H1 (cell line): ENCODE data around the gene SOAT2. TPM values are rescaled to one million over a fixed set of nuclear protein-coding genes. Genes with fewer than 3 reads are reported as not detected.

Experiments
- CTCF ChIA-PET: fragments of 300-600 bp; sonication (Branson Sonifier 250); formaldehyde crosslinking; loops from one replicate; lab custom pipeline; 2021; ENCODE audit not compliant: partially characterized antibody; lab: Charles Lee
- POLR2A ChIA-PET: fragments of 300-600 bp; sonication (Branson Sonifier 250); formaldehyde crosslinking; loops from one replicate; lab custom pipeline; 2021; ENCODE audit warnings: inconsistent platforms; ENCODE audit not compliant: partially characterized antibody; lab: Charles Lee
- DNase-seq, 2 experiments: peaks; one replicate each; pipeline versions ENCODE4 v3.0.0 to v3.0.0-alpha.2; 2010 to 2022; ENCODE audit warnings: low spot score in 2 of 2, low read depth in 1 of 2, mixed read lengths in 1 of 2
- FAIRE-seq: peaks from 2 replicates; lab custom pipeline; 2011; peaks lifted over from hg19 to GRCh38; lab: Jason Lieb, UNC
- H2AFZ ChIP-seq: 2 replicates; pipeline ENCODE4 v1.8.1; 2012; ENCODE audit warnings: low read length, inconsistent platforms
- H2AK5ac ChIP-seq: 2 replicates; pipeline ENCODE4 v1.6.1; 2013; ENCODE audit warnings: low read depth, low read length
- H2BK120ac ChIP-seq: replicated peaks from 2 replicates; pipeline ENCODE3; 2013; ENCODE audit warnings: low read depth, low read length, inconsistent platforms
- H2BK12ac ChIP-seq: 2 replicates; pipeline ENCODE4 v1.6.1; 2013; ENCODE audit warnings: low read depth, low read length
- H2BK15ac ChIP-seq: 2 replicates; pipeline ENCODE4 v1.6.1; 2013; ENCODE audit warnings: low read length
- H2BK20ac ChIP-seq: 2 replicates; pipeline ENCODE4 v1.6.1; 2013; ENCODE audit warnings: low read length
- H2BK5ac ChIP-seq: 2 replicates; pipeline ENCODE4 v1.6.1; 2013; ENCODE audit warnings: low read depth, low read length
- H3K14ac ChIP-seq: 2 replicates; pipeline ENCODE4 v1.6.1; 2013; ENCODE audit warnings: inconsistent platforms; ENCODE audit not compliant: insufficient read length
- H3K18ac ChIP-seq: 2 replicates; pipeline ENCODE4 v1.6.1; 2013; ENCODE audit warnings: low read length; ENCODE audit errors: extremely low read depth
- H3K23ac ChIP-seq: 2 replicates; pipeline ENCODE4 v1.6.1; 2013; ENCODE audit warnings: inconsistent platforms; ENCODE audit not compliant: insufficient read length
- H3K23me2 ChIP-seq: 2 replicates; pipeline ENCODE4 v1.6.1; 2013; ENCODE audit warnings: low read depth, low read length
- H3K27ac ChIP-seq: 2 replicates; pipeline ENCODE4 v1.6.1; 2011; ENCODE audit warnings: low read depth, low read length, inconsistent platforms
- H3K27me3 ChIP-seq, 4 experiments: replicated peaks in 1 of 4; 1 replicate in 1 of 4; 2 replicates in 3 of 4; pipeline versions ENCODE4 v1.6.1 to v1.8.1; 2011 to 2013; ENCODE audit warnings: low read length in 3 of 4, mild to moderate bottlenecking in 3 of 4, inconsistent platforms in 2 of 4, mixed read lengths in 2 of 4, moderate library complexity in 1 of 4; ENCODE audit not compliant: control insufficient read depth in 3 of 4, insufficient read depth in 3 of 4; ENCODE audit errors: extremely low read depth in 1 of 4
- H3K36me3 ChIP-seq, 4 experiments: 2 replicates each; pipeline versions ENCODE4 v1.6.1 to v1.8.1; 2011 to 2013; ENCODE audit warnings: mild to moderate bottlenecking in 4 of 4, low read length in 3 of 4, moderate library complexity in 2 of 4, control low read depth in 1 of 4, inconsistent platforms in 1 of 4; ENCODE audit not compliant: insufficient read depth in 4 of 4, control insufficient read depth in 2 of 4
- H3K4ac ChIP-seq: replicated peaks from 2 replicates; pipeline ENCODE3; 2013; ENCODE audit warnings: low read length, low read depth, mixed read lengths, inconsistent platforms; ENCODE audit not compliant: insufficient read length
- H3K4me1 ChIP-seq, 4 experiments: replicated peaks in 1 of 4; 1 replicate in 1 of 4; 2 replicates in 3 of 4; pipeline versions ENCODE4 v1.6.1 to v1.8.1; 2011 to 2013; ENCODE audit warnings: low read length in 3 of 4, inconsistent platforms in 2 of 4, mixed read lengths in 1 of 4; ENCODE audit not compliant: insufficient read depth in 4 of 4, control insufficient read depth in 3 of 4
- H3K4me2 ChIP-seq, 2 experiments: 2 replicates each; pipeline versions ENCODE4 v1.6.1 to v1.8.1; 2011 to 2013; ENCODE audit warnings: low read depth in 2 of 2, low read length in 2 of 2, control low read depth in 1 of 2, inconsistent platforms in 1 of 2, mild to moderate bottlenecking in 1 of 2; ENCODE audit not compliant: insufficient read depth in 1 of 2
- H3K4me3 ChIP-seq, 4 experiments: fragments of 200-600, 300-600 bp in 1 of 4; sonication (generic), shearing (Covaris generic), sonication (Bioruptor Twin) in 1 of 4; 2 replicates each; pipeline versions ENCODE4 v1.5.1 to v1.8.1; 2011 to 2016; ENCODE audit warnings: low read length in 4 of 4, low read depth in 3 of 4, control low read depth in 2 of 4, inconsistent platforms in 2 of 4, mild to moderate bottlenecking in 2 of 4, mixed read lengths in 1 of 4, moderate library complexity in 1 of 4; ENCODE audit not compliant: insufficient read depth in 2 of 4; ENCODE audit errors: extremely low read depth in 1 of 4
- H3K56ac ChIP-seq: replicated peaks from 2 replicates; pipeline ENCODE3; 2013; ENCODE audit warnings: low read depth, mild to moderate bottlenecking, mixed read lengths, low read length, inconsistent platforms; ENCODE audit not compliant: insufficient read length
- H3K79me1 ChIP-seq: 2 replicates; pipeline ENCODE4 v1.6.1; 2013; ENCODE audit warnings: low read depth, low read length, control low read depth
- H3K79me2 ChIP-seq, 2 experiments: 2 replicates each; pipeline versions ENCODE4 v1.6.1 to v1.8.1; 2012 to 2013; ENCODE audit warnings: low read length in 2 of 2, mild to moderate bottlenecking in 2 of 2, inconsistent platforms in 1 of 2; ENCODE audit not compliant: insufficient read depth in 2 of 2, control insufficient read depth in 1 of 2
- H3K9ac ChIP-seq, 4 experiments: replicated peaks in 1 of 4; 1 replicate in 1 of 4; 2 replicates in 3 of 4; pipeline versions ENCODE4 v1.6.1 to v1.8.1; 2011 to 2013; ENCODE audit warnings: low read depth in 3 of 4, low read length in 3 of 4, control low read depth in 2 of 4, mild to moderate bottlenecking in 2 of 4, moderate library complexity in 2 of 4, inconsistent platforms in 1 of 4; ENCODE audit errors: extremely low read depth in 1 of 4
- H3K9me3 ChIP-seq, 2 experiments: 2 replicates each; pipeline versions ENCODE4 v1.6.1 to v1.8.1; 2012 to 2013; ENCODE audit warnings: mild to moderate bottlenecking in 2 of 2, moderate library complexity in 2 of 2, control low read depth in 1 of 2, inconsistent platforms in 1 of 2, low read depth in 1 of 2, low read length in 1 of 2, mixed read lengths in 1 of 2; ENCODE audit not compliant: insufficient read depth in 2 of 2
- H4K20me1 ChIP-seq, 2 experiments: replicated peaks in 1 of 2; 2 replicates each; pipeline versions ENCODE3 to v1.8.1; 2011 to 2013; ENCODE audit warnings: inconsistent platforms in 2 of 2, low read length in 2 of 2, mild to moderate bottlenecking in 1 of 2; ENCODE audit not compliant: insufficient read depth in 2 of 2, control insufficient read depth in 1 of 2
- H4K5ac ChIP-seq: 2 replicates; pipeline ENCODE4 v1.6.1; 2013; ENCODE audit warnings: low read length, low read depth, mixed read lengths, inconsistent platforms; ENCODE audit not compliant: insufficient read length
- H4K8ac ChIP-seq: 2 replicates; pipeline ENCODE4 v1.8.0; 2013; ENCODE audit warnings: mild to moderate bottlenecking, moderate library complexity, low read length, inconsistent platforms; ENCODE audit not compliant: insufficient read depth; ENCODE audit errors: extremely low read depth
- H4K91ac ChIP-seq: replicated peaks from 2 replicates; pipeline ENCODE3; 2013; ENCODE audit warnings: low read length, mixed read lengths, inconsistent platforms; ENCODE audit not compliant: insufficient read length
- BRCA1 ChIP-seq: IDR thresholded peaks from 2 replicates; pipeline ENCODE4 v1.6.1; 2012; ENCODE audit warnings: low read depth, low read length, improper control_type of control experiment
- CTBP2 ChIP-seq: IDR thresholded peaks from 2 replicates; pipeline ENCODE4 v1.7.0; 2011; ENCODE audit warnings: borderline replicate concordance, mild to moderate bottlenecking, moderate library complexity, mixed read lengths, low read length; ENCODE audit not compliant: insufficient read depth, insufficient read length
- JUND ChIP-seq: IDR thresholded peaks from 2 replicates; pipeline ENCODE4 v1.6.1; 2011; ENCODE audit warnings: mild to moderate bottlenecking, improper control_type of control experiment, low read length
- KDM5A ChIP-seq: fragments of 200-600 bp; IDR thresholded peaks from 2 replicates; pipeline ENCODE4 v1.7.1; 2012; ENCODE audit warnings: mild to moderate bottlenecking, low read length, inconsistent platforms, mixed read lengths
- MAFK ChIP-seq: IDR thresholded peaks from 2 replicates; pipeline ENCODE4 v1.6.1; 2012; ENCODE audit warnings: low read depth, mild to moderate bottlenecking, improper control_type of control experiment, low read length
- RFX5 ChIP-seq: IDR thresholded peaks from 2 replicates; pipeline ENCODE4 v1.6.1; 2011; ENCODE audit warnings: low read depth, low read length, improper control_type of control experiment, borderline replicate concordance
- SIN3A ChIP-seq, 2 experiments: IDR thresholded peaks in 1 of 2; conservative IDR thresholded peaks in 1 of 2; 2 replicates each; pipeline ENCODE4 v1.6.1; 2011 to 2012; ENCODE audit warnings: low read length in 2 of 2, improper control_type of control experiment in 1 of 2, low read depth in 1 of 2, mild to moderate bottlenecking in 1 of 2
- SUZ12 ChIP-seq: fragments of 200-600 bp; sonication (generic); IDR thresholded peaks from 2 replicates; pipeline ENCODE4 v1.6.1; 2012; ENCODE audit warnings: mild to moderate bottlenecking, inconsistent platforms, low read length, moderate library complexity, mixed read lengths
- WGBS, 2 experiments: shearing (Covaris generic) in 1 of 2; methylation state at CpG; one replicate each; pipeline versions ENCODE4 v1.1.6 to v1.1.7; 2013 to 2015; ENCODE audit warnings: low lambda C conversion rate in 2 of 2, mixed read lengths in 2 of 2, inconsistent platforms in 1 of 2, low coverage in 1 of 2, missing lambda C conversion rate in 1 of 2; ENCODE audit not compliant: insufficient replicate concordance in 2 of 2, insufficient coverage in 1 of 2, insufficient read length in 1 of 2; ENCODE audit errors: extremely low coverage in 1 of 2, missing lambda C conversion rate in 1 of 2; 5-methylcytosine and 5-hydroxymethylcytosine counted together
- polyA plus RNA-seq, 7 experiments: library from polyadenylated mRNA; depleted of rRNA in 3 of 7; stranded (reverse) in 5 of 7; unstranded in 2 of 7; fragments of >200 nt in 5 of 7; fragments of 200-250 nt in 2 of 7; gene quantifications; 1 replicate in 5 of 7; 2 replicates in 1 of 7; 4 replicates in 1 of 7; pipeline versions ENCODE4 v1.2.1 to v1.2.3, GENCODE V29; 2011 to 2013; ENCODE audit warnings: missing spikeins in 2 of 7, mixed read lengths in 2 of 7
- total RNA-seq: library from RNA; stranded (reverse); fragmentation: NEBNext Ultra II Directional; extraction: Animal tissue kit (Norgen Biotek cat#: 25700); gene quantifications from 2 replicates; pipeline ENCODE4 v1.2.1, GENCODE V29; 2021

SOAT2 gene
- total and polyA plus RNA-seq, 2 of the 8 experiments (the other 6 are each of a cell fraction or from before 2014, with no cell fraction given) = 0.08 TPM; not detected in 1

- POLR2A ChIA-PET = no interaction called here
- Histone ChIP-seq H3K56ac (no peak overlapping the region), H3K23me2 (no peaks in the 10 kb centered on the region), H3K4ac (no peak overlapping the region), H2BK120ac (no peak overlapping the region), H4K20me1 (no peaks in the 10 kb centered on the region), H3K9me3 (no peaks in the 10 kb centered on the region), H3K79me1 (no peaks in the 10 kb centered on the region), H3K36me3 (no peaks in the 10 kb centered on the region), H3K4me2 (no peak overlapping the region), H2AK5ac (no peak overlapping the region), H3K9ac (no peak overlapping the region), H2BK12ac (no peak overlapping the region), H3K4me1 (no peaks in the 10 kb centered on the region), H3K14ac (no peak overlapping the region), H2BK20ac (no peak overlapping the region), H4K91ac (no peak overlapping the region), H3K4me3 (no peak overlapping the region), H2AFZ (no peak overlapping the region), H4K8ac (no peak overlapping the region), H3K23ac (no peak overlapping the region), H2BK15ac (no peak overlapping the region), H3K27me3 (no peaks in the 10 kb centered on the region), H2BK5ac (no peak overlapping the region), H3K79me2 (no peaks in the 10 kb centered on the region), H3K18ac (no peak overlapping the region), H4K5ac (no peak overlapping the region), H3K27ac (no peak overlapping the region)
- CTCF ChIA-PET = interaction anchor here (0.6 to 4.6 kb wide), 4 partner anchors 28 to 1112 kb away, joined by 3 to 15 read pairs (median 8); no protein-coding TSS in a partner anchor
- no peak for TF ChIP-seq RFX5
- no peak for TF ChIP-seq SIN3A (conservative IDR thresholded peaks at IDR 0.05 in 1 of 2, IDR thresholded peaks at IDR 0.05 in 1 of 2; ENCODE audit: low read depth in 1 of 2, low read length in 2 of 2)
- no peak for TF ChIP-seq CTBP2
- no peak for TF ChIP-seq KDM5A
- no peak for TF ChIP-seq SUZ12
- TF ChIP-seq MAFK = peak; percentile 36; the same call in 1 of the 2 replicates
- TF ChIP-seq JUND = no peak
- no peak for TF ChIP-seq BRCA1
- WGBS, 2 experiments = 94% methylated on average over 1 of the region's 1 CpG; no CpG with 5 or more reads in 1 of the 2 experiments
- FAIRE-seq (no peak), DNase-seq (no peak)
Observed at GRCh38 chr12:53127169-53127568, 23.9 kb downstream of the SOAT2 start.
